ENCODE results near the gene SH3PXD2A.

Gene SH3PXD2A

GRCh38 chr10:103698266-103698665 lies 157.1 kb downstream of the SH3PXD2A start:
- no peak for DNase-seq

GRCh38 chr10:103697787-103698186 lies 157.6 kb downstream of the SH3PXD2A start:
- DNase-seq = no peak

- peak; percentile 56 for DNase-seq
Observed at GRCh38 chr10:103696411-103697145, 158.8 kb downstream of the SH3PXD2A start.

- DNase-seq = no peak
Observed at GRCh38 chr10:103696094-103696410, 159.3 kb downstream of the SH3PXD2A start.

GRCh38 chr10:103695584-103696005 lies 159.8 kb downstream of the SH3PXD2A start:
- DNase-seq = no peak

- no peak for DNase-seq
Observed at GRCh38 chr10:103693812-103694205, 161.6 kb downstream of the SH3PXD2A start.

GRCh38 chr10:103692952-103693811 lies 162.2 kb downstream of the SH3PXD2A start:
- no peak for DNase-seq

- DNase-seq = no peak
Observed at GRCh38 chr10:103692436-103692951, 162.9 kb downstream of the SH3PXD2A start.

GRCh38 chr10:103691723-103692435 lies 163.5 kb downstream of the SH3PXD2A start:
- no peak for DNase-seq

- no peak for DNase-seq
Observed at GRCh38 chr10:103691267-103691666, 164.1 kb downstream of the SH3PXD2A start.

GRCh38 chr10:103690281-103690680 lies 165.1 kb downstream of the SH3PXD2A start:
- no peak for DNase-seq

GRCh38 chr10:103688491-103688890 lies 166.9 kb downstream of the SH3PXD2A start:
- DNase-seq = no peak

- no peak for DNase-seq
Observed at GRCh38 chr10:103687718-103688117, 167.7 kb downstream of the SH3PXD2A start.

GRCh38 chr10:103687172-103687571 lies 168.2 kb downstream of the SH3PXD2A start:
- no peak for DNase-seq

- peak; percentile 51 for DNase-seq
Observed at GRCh38 chr10:103685880-103686669, 169.3 kb downstream of the SH3PXD2A start.

- no peak for DNase-seq
Observed at GRCh38 chr10:103683851-103684250, 171.5 kb downstream of the SH3PXD2A start.

- DNase-seq = no peak
Observed at GRCh38 chr10:103682631-103683030, 172.7 kb downstream of the SH3PXD2A start.

GRCh38 chr10:103681617-103682399 lies 173.6 kb downstream of the SH3PXD2A start:
- DNase-seq = no peak

GRCh38 chr10:103680869-103681236 lies 174.5 kb downstream of the SH3PXD2A start:
- DNase-seq = no peak

GRCh38 chr10:103679096-103679790 lies 176.1 kb downstream of the SH3PXD2A start:
- DNase-seq = no peak

GRCh38 chr10:103678178-103678526 lies 177.2 kb downstream of the SH3PXD2A start:
- DNase-seq = no peak

Data from GDM1 (cell line).